GM12891 (cell line): ENCODE measurements around the gene LYST.

Experiments
- POLR2A ChIP-seq: IDR thresholded peaks from 2 replicates; pipeline ENCODE4 v1.6.1; 2011; ENCODE audit warnings: low read depth, low read length, control low read depth
- POU2F2 ChIP-seq: IDR thresholded peaks from 2 replicates; pipeline ENCODE4 v1.6.1; 2011; ENCODE audit warnings: low read depth, mild to moderate bottlenecking, control low read depth, low read length, moderate library complexity
- TAF1 ChIP-seq: IDR thresholded peaks from 2 replicates; pipeline ENCODE4 v1.6.1; 2011; ENCODE audit warnings: low read depth, low read length, control low read depth

- TF ChIP-seq TAF1 (no peak), POLR2A (no peak), POU2F2 (no peak)
These were observed 41.5 kb downstream of the LYST start for GRCh38 chr1:235825229-235825628.
